AG04449 (cell line): ENCODE results near the gene FAHD1.

Experiments used
- CTCF ChIA-PET: fragments of 350-600 bp; formaldehyde crosslinking; extraction: SDS; loops from one replicate; lab custom pipeline; 2021; ENCODE audit warnings: antibody characterized with exemption; lab: Yijun Ruan, JAX
- POLR2A ChIA-PET: fragments of 400-600, 350-600 bp; formaldehyde crosslinking; extraction: SDS; loops from one replicate; lab custom pipeline; 2020; ENCODE audit warnings: antibody characterized with exemption, inconsistent platforms; lab: Yijun Ruan, JAX
- DNase-seq: peaks from one replicate; pipeline ENCODE4 v3.0.0-alpha.2; 2010; ENCODE audit warnings: low read depth, low spot score
- H3K4me3 ChIP-seq: 2 replicates; pipeline ENCODE4 v1.5.1; 2011; ENCODE audit warnings: low read depth, mild to moderate bottlenecking, control low read depth, low read length
- TF ChIP-seq, protein P1 (sequence below): IDR thresholded peaks from one replicate; pipeline ENCODE4 v1.5.1; 2011; ENCODE audit warnings: mild to moderate bottlenecking, moderate library complexity, low read length, control low read depth, inconsistent platforms; ENCODE audit not compliant: insufficient read depth; ENCODE audit errors: missing control alignments

FAHD1 gene

GRCh38 chr16:1784977-1785845 lies 41.8 kb upstream of the FAHD1 start:
- POLR2A ChIA-PET = no interaction called here
- no peak overlapping the region for H3K4me3 ChIP-seq
- CTCF ChIA-PET = interaction anchor here (0.6 to 2.7 kb wide), 4 partner anchors 8 to 144 kb away, joined by 3 to 9 read pairs (median 6); partner anchors contain the start of gene IGFALS
- TF ChIP-seq, protein P1, sequence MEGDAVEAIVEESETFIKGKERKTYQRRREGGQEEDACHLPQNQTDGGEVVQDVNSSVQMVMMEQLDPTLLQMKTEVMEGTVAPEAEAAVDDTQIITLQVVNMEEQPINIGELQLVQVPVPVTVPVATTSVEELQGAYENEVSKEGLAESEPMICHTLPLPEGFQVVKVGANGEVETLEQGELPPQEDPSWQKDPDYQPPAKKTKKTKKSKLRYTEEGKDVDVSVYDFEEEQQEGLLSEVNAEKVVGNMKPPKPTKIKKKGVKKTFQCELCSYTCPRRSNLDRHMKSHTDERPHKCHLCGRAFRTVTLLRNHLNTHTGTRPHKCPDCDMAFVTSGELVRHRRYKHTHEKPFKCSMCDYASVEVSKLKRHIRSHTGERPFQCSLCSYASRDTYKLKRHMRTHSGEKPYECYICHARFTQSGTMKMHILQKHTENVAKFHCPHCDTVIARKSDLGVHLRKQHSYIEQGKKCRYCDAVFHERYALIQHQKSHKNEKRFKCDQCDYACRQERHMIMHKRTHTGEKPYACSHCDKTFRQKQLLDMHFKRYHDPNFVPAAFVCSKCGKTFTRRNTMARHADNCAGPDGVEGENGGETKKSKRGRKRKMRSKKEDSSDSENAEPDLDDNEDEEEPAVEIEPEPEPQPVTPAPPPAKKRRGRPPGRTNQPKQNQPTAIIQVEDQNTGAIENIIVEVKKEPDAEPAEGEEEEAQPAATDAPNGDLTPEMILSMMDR = no peak
- DNase-seq = no peak

- ChIA-PET CTCF (interaction anchor here (1.8 to 2.0 kb wide), 2 partner anchors 12 to 144 kb away, joined by 5 to 7 read pairs; no protein-coding TSS in a partner anchor), POLR2A (no interaction called here)
- no peak overlapping the region for H3K4me3 ChIP-seq
- TF ChIP-seq, protein P1 = no peak
- no peak for DNase-seq
Observed at GRCh38 chr16:1785846-1786170, 41.2 kb upstream of the FAHD1 start.

GRCh38 chr16:1786242-1787055 lies 40.6 kb upstream of the FAHD1 start:
- CTCF ChIA-PET = no interaction called here
- H3K4me3 ChIP-seq = no peak overlapping the region
- POLR2A ChIA-PET = no interaction called here
- TF ChIP-seq, protein P1 = no peak
- DNase-seq = no peak

GRCh38 chr16:1787056-1787321 lies 40.0 kb upstream of the FAHD1 start:
- POLR2A ChIA-PET = no interaction called here
- H3K4me3 ChIP-seq = no peak overlapping the region
- no peak for DNase-seq
- TF ChIP-seq, protein P1 = no peak
- CTCF ChIA-PET = no interaction called here

DNA sequence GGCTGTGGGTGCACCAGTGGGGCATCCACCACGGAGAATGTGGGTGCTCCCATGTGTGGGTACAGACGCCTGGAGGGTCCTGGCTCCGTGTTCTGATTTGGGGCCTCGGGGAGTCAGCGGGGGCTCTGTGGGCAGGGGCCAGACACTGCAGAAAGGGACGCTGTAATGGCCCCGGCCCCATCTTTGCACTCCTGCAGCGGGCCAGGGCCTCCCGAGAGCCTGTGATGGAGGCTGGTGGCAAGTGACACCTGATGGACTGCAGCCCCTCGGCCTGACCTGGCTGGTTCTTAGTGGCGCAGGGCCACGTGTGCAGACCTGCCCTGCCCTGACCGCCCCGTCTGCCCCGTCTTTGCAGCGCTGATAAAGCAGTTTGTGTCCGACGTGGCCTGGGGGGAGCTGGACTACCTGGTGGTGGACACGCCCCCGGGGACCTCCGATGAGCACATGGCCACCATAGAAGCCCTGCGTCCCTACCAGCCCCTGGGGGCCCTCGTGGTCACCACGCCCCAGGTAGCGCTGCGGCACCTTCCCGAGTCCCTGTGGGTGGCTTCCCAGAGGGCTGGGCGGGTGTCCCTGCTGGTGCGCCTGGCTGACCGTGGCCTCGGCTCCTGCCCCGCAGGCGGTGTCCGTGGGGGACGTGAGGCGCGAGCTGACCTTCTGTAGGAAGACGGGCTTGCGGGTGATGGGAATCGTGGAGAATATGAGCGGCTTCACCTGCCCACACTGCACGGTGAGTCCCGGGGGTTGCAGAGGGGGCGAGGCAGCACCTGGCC lies 39.5 kb upstream of the FAHD1 start:
- H3K4me3 ChIP-seq = no peak overlapping the region
- POLR2A ChIA-PET = no interaction called here
- TF ChIP-seq, protein P1 = no peak
- DNase-seq = no peak
- CTCF ChIA-PET = no interaction called here
